HG02852 (cell line): ENCODE measurements around the gene NRCAM.
A peak's percentile ranks its signal among the peaks of the same experiment; 100 is the strongest.
"Not testable (repeated sequence)": the region's sequence is repeated elsewhere in the genome, so short reads cannot be mapped to it uniquely, and the experiment has no call there.

Experiments
- ATAC-seq: cut with Tn5 transposase; IDR thresholded peaks from one replicate; pipeline ENCODE4 v1.9.1; 2021; ENCODE audit warnings: mild to moderate bottlenecking, moderate library complexity; ENCODE audit not compliant: unreplicated experiment

Gene NRCAM

GRCh38 chr7:108348913-108349312, 107.3 kb downstream of the NRCAM start:
- ATAC-seq, result no peak

- no peak for ATAC-seq
Measured at GRCh38 chr7:108347616-108348015, 108.6 kb downstream of the NRCAM start.

GRCh38 chr7:108345710-108346336, 110.4 kb downstream of the NRCAM start:
- ATAC-seq, result no peak

- no peak for ATAC-seq
Measured at GRCh38 chr7:108340856-108341411, 115.3 kb downstream of the NRCAM start.

- ATAC-seq, result not testable (repeated sequence)
Measured at GRCh38 chr7:108340406-108340805, 115.8 kb downstream of the NRCAM start.

- ATAC-seq, result no peak
Measured at GRCh38 chr7:108335269-108335918, 120.8 kb downstream of the NRCAM start.

GRCh38 chr7:108332937-108333336, 123.3 kb downstream of the NRCAM start:
- ATAC-seq, result no peak

GRCh38 chr7:108331971-108332370, 124.3 kb downstream of the NRCAM start:
- no peak for ATAC-seq

- no peak for ATAC-seq
Measured at GRCh38 chr7:108330227-108330626, 126.0 kb downstream of the NRCAM start.

- ATAC-seq, result no peak
Measured at GRCh38 chr7:108329514-108329913, 126.7 kb downstream of the NRCAM start.

GRCh38 chr7:108328174-108328651, 128.0 kb downstream of the NRCAM start:
- peak; percentile 85 for ATAC-seq

GRCh38 chr7:108327353-108327752, 128.9 kb downstream of the NRCAM start:
- ATAC-seq, result peak; percentile 41

GRCh38 chr7:108326938-108327337, 129.3 kb downstream of the NRCAM start:
- no peak for ATAC-seq

- ATAC-seq, result no peak
Measured at GRCh38 chr7:108324053-108325038, 131.9 kb downstream of the NRCAM start.

- no peak for ATAC-seq
Measured at GRCh38 chr7:108322925-108323832, 133.1 kb downstream of the NRCAM start.

GRCh38 chr7:108322046-108322445, 134.2 kb downstream of the NRCAM start:
- no peak for ATAC-seq

- no peak for ATAC-seq
Measured at GRCh38 chr7:108321359-108321758, 134.9 kb downstream of the NRCAM start.

GRCh38 chr7:108316708-108317107, 139.5 kb downstream of the NRCAM start:
- no peak for ATAC-seq

GRCh38 chr7:108314551-108314950, 141.7 kb downstream of the NRCAM start:
- no peak for ATAC-seq

- ATAC-seq, result no peak
Measured at GRCh38 chr7:108314049-108314448, 142.2 kb downstream of the NRCAM start.
